SHP77 treated with DMSO at 0.1 percent for 48 hours (cell line): ENCODE measurements around the gene CCDC146.
"Not testable (repeated sequence)": the region's sequence is repeated elsewhere in the genome, so short reads cannot be mapped to it uniquely, and the experiment has no call there.

Source experiments
- DNase-seq: peaks from one replicate; lab custom pipeline; 2025; lab: John Stamatoyannopoulos, UW

The CCDC146 gene

GRCh38 chr7:77154917-77155464 is 32.6 kb downstream of the CCDC146 start:
- not testable (repeated sequence) for DNase-seq

GRCh38 chr7:77155601-77156377 is 33.4 kb downstream of the CCDC146 start:
- not testable (repeated sequence) for DNase-seq

- DNase-seq, result not testable (repeated sequence)
Measured at GRCh38 chr7:77157034-77157433, 34.6 kb downstream of the CCDC146 start.

- no peak for DNase-seq
Measured at GRCh38 chr7:77157446-77157845, 35.0 kb downstream of the CCDC146 start.

GRCh38 chr7:77171073-77171472 is 48.7 kb downstream of the CCDC146 start:
- not testable (repeated sequence) for DNase-seq

GRCh38 chr7:77172437-77173172 is 50.2 kb downstream of the CCDC146 start:
- DNase-seq, result not testable (repeated sequence)

GRCh38 chr7:77174418-77174817 is 52.0 kb downstream of the CCDC146 start:
- not testable (repeated sequence) for DNase-seq

GRCh38 chr7:77175274-77175800 is 52.9 kb downstream of the CCDC146 start:
- not testable (repeated sequence) for DNase-seq

GRCh38 chr7:77177321-77177904 is 55.0 kb downstream of the CCDC146 start:
- not testable (repeated sequence) for DNase-seq

GRCh38 chr7:77178024-77178423 is 55.6 kb downstream of the CCDC146 start:
- DNase-seq, result not testable (repeated sequence)

- DNase-seq, result no peak
Measured at GRCh38 chr7:77181015-77181595, 58.7 kb downstream of the CCDC146 start.

GRCh38 chr7:77181734-77182133 is 59.3 kb downstream of the CCDC146 start:
- no peak for DNase-seq

GRCh38 chr7:77182261-77182660 is 59.8 kb downstream of the CCDC146 start:
- no peak for DNase-seq

GRCh38 chr7:77184463-77184862 is 62.0 kb downstream of the CCDC146 start:
- DNase-seq, result no peak

GRCh38 chr7:77184990-77185389 is 62.6 kb downstream of the CCDC146 start:
- no peak for DNase-seq

- no peak for DNase-seq
Measured at GRCh38 chr7:77185866-77186265, 63.5 kb downstream of the CCDC146 start.

GRCh38 chr7:77188731-77189437 is 66.5 kb downstream of the CCDC146 start:
- no peak for DNase-seq

GRCh38 chr7:77197141-77197540 is 74.7 kb downstream of the CCDC146 start:
- no peak for DNase-seq

GRCh38 chr7:77199013-77199966 is 76.9 kb downstream of the CCDC146 start, which contains the start of gene FGL2:
Gene FGL2, minus strand, starts transcription at chr7:77199819. Its CDS starts 26 bp downstream, at chr7:77199793.
- DNase-seq, result no peak

GRCh38 chr7:77200542-77200941 is 78.1 kb downstream of the CCDC146 start:
- DNase-seq, result no peak
